Hepatocyte (in vitro differentiated cells): ENCODE measurements around the gene ANK2. TPM values are rescaled to one million over a fixed set of nuclear protein-coding genes. Genes with fewer than 3 reads are reported as not detected.
A peak's percentile ranks its signal among the peaks of the same experiment; 100 is the strongest.

Experiments
- DNase-seq: peaks from one replicate; pipeline ENCODE4 v3.0.0-alpha.2; 2016; ENCODE audit warnings: low spot score
- H2AFZ ChIP-seq: fragments of 200-600 bp; sonication (generic); 2 replicates; pipeline ENCODE4 v1.6.0; 2016; ENCODE audit warnings: antibody characterized with exemption, mild to moderate bottlenecking
- H3K27ac ChIP-seq: fragments of 200-600 bp; sonication (generic); 2 replicates; pipeline ENCODE4 v1.5.1; 2016; ENCODE audit warnings: mild to moderate bottlenecking
- H3K27me3 ChIP-seq: fragments of 200-600 bp; sonication (generic); 2 replicates; pipeline ENCODE4 v1.6.1; 2016
- H3K36me3 ChIP-seq: fragments of 200-600 bp; sonication (generic); replicated peaks from 2 replicates; pipeline ENCODE4 v1.5.1; 2016; ENCODE audit warnings: low read depth; ENCODE audit not compliant: insufficient read depth
- H3K4me1 ChIP-seq: fragments of 200-600 bp; sonication (generic); 2 replicates; pipeline ENCODE4 v1.5.1; 2016; ENCODE audit warnings: mild to moderate bottlenecking, moderate library complexity; ENCODE audit not compliant: insufficient read depth
- H3K4me2 ChIP-seq: fragments of 200-600 bp; sonication (generic); 2 replicates; pipeline ENCODE4 v1.6.0; 2016
- H3K4me3 ChIP-seq: fragments of 200-600 bp; sonication (generic); 2 replicates; pipeline ENCODE4 v1.5.1; 2016; ENCODE audit warnings: mild to moderate bottlenecking
- H3K79me2 ChIP-seq: fragments of 200-600 bp; sonication (generic); 2 replicates; pipeline ENCODE4 v1.6.0; 2017; ENCODE audit warnings: mild to moderate bottlenecking
- H3K9me2 ChIP-seq: fragments of 200-600 bp; sonication (generic); replicated peaks from 2 replicates; pipeline ENCODE4 v1.6.0; 2017; ENCODE audit warnings: mild to moderate bottlenecking; ENCODE audit not compliant: insufficient read depth
- H3K9me3 ChIP-seq: fragments of 200-600 bp; sonication (generic); 2 replicates; pipeline ENCODE4 v1.5.1; 2016; ENCODE audit warnings: low read depth, mild to moderate bottlenecking
- H4K20me1 ChIP-seq: fragments of 200-600 bp; sonication (generic); 2 replicates; pipeline ENCODE4 v1.6.0; 2016; ENCODE audit warnings: mild to moderate bottlenecking; ENCODE audit not compliant: insufficient read depth, poor library complexity, severe bottlenecking
- EZH2 ChIP-seq: fragments of 200-600 bp; sonication (generic); IDR thresholded peaks from 2 replicates; pipeline ENCODE4 v1.6.1; 2016; ENCODE audit warnings: antibody characterized with exemption, mild to moderate bottlenecking, borderline replicate concordance
- EZH2phosphoT487 ChIP-seq: fragments of 200-600 bp; sonication (generic); IDR thresholded peaks from one replicate; pipeline ENCODE4 v1.6.1; 2018; ENCODE audit warnings: antibody characterized with exemption, mild to moderate bottlenecking, low read depth, moderate library complexity; ENCODE audit not compliant: unreplicated experiment, severe bottlenecking
- WGBS: methylation state at CpG from one replicate; pipeline ENCODE4 v1.1.6; 2016; ENCODE audit warnings: low lambda C conversion rate; ENCODE audit errors: missing lambda C conversion rate; 5-methylcytosine and 5-hydroxymethylcytosine counted together
- polyA plus RNA-seq: library from polyadenylated mRNA; unstranded; fragments of >200 nt; fragmentation: Nextera tagmentation; extraction: Ambion mirVana; gene quantifications from 2 replicates; pipeline ENCODE4 v1.2.1, GENCODE V29; 2016
- total RNA-seq: library from RNA; depleted of rRNA; stranded (reverse); fragments of >200 nt; gene quantifications from 2 replicates; pipeline ENCODE4 v1.2.3, GENCODE V29; 2014
- TF ChIP-seq, protein P1 (sequence below): fragments of 200-600 bp; sonication (generic); IDR thresholded peaks from 2 replicates; pipeline ENCODE4 v1.5.1; 2016; ENCODE audit warnings: antibody characterized with exemption, mild to moderate bottlenecking; ENCODE audit not compliant: poor library complexity

Gene ANK2
- total and polyA plus RNA-seq, 2 experiments from 2014 or later = 3.6 to 17.5 TPM

GRCh38 chr4:113292371-113293042 is 243.1 kb downstream of the ANK2 start:
- TF ChIP-seq, protein P1, sequence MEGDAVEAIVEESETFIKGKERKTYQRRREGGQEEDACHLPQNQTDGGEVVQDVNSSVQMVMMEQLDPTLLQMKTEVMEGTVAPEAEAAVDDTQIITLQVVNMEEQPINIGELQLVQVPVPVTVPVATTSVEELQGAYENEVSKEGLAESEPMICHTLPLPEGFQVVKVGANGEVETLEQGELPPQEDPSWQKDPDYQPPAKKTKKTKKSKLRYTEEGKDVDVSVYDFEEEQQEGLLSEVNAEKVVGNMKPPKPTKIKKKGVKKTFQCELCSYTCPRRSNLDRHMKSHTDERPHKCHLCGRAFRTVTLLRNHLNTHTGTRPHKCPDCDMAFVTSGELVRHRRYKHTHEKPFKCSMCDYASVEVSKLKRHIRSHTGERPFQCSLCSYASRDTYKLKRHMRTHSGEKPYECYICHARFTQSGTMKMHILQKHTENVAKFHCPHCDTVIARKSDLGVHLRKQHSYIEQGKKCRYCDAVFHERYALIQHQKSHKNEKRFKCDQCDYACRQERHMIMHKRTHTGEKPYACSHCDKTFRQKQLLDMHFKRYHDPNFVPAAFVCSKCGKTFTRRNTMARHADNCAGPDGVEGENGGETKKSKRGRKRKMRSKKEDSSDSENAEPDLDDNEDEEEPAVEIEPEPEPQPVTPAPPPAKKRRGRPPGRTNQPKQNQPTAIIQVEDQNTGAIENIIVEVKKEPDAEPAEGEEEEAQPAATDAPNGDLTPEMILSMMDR = no peak
- TF ChIP-seq EZH2 (no peak), EZH2phosphoT487 (no peak)
- Histone ChIP-seq H3K36me3 (no peaks in the 10 kb centered on the region), H3K9me2 (no peaks in the 10 kb centered on the region), H2AFZ (no peak overlapping the region), H3K27ac (peak overlapping the region; percentile 4), H3K9me3 (no peaks in the 10 kb centered on the region), H3K4me2 (peak overlapping the region; percentile 36), H4K20me1 (no peaks in the 10 kb centered on the region), H3K79me2 (no peaks in the 10 kb centered on the region), H3K4me3 (no peak overlapping the region), H3K4me1 (peaks cover 8% of the 10 kb centered on the region), H3K27me3 (no peaks in the 10 kb centered on the region)
- WGBS = 45% methylated on average over 21 of the region's 21 CpGs
- peak; percentile 26 for DNase-seq

GRCh38 chr4:113293043-113293560 is 243.6 kb downstream of the ANK2 start:
- no peak for TF ChIP-seq EZH2
- TF ChIP-seq, protein P1 = no peak
- TF ChIP-seq EZH2phosphoT487 = no peak
- H4K20me1 ChIP-seq = no peaks in the 10 kb centered on the region
- H3K9me3 ChIP-seq = no peaks in the 10 kb centered on the region
- no peaks in the 10 kb centered on the region for H3K27me3 ChIP-seq
- H3K27ac ChIP-seq = peak overlapping the region; percentile 25
- WGBS = 68% methylated on average over 9 of the region's 9 CpGs
- no peak overlapping the region for H3K4me3 ChIP-seq
- H3K79me2 ChIP-seq = no peaks in the 10 kb centered on the region
- peak; percentile 39 for DNase-seq
- H2AFZ ChIP-seq = no peak overlapping the region
- peak overlapping the region; percentile 36 for H3K4me2 ChIP-seq
- peaks cover 8% of the 10 kb centered on the region for H3K4me1 ChIP-seq
- no peaks in the 10 kb centered on the region for H3K9me2 ChIP-seq
- no peaks in the 10 kb centered on the region for H3K36me3 ChIP-seq

- H3K9me3 ChIP-seq = no peaks in the 10 kb centered on the region
- peak overlapping the region; percentile 25 for H3K27ac ChIP-seq
- no peaks in the 10 kb centered on the region for H4K20me1 ChIP-seq
- H3K36me3 ChIP-seq = no peaks in the 10 kb centered on the region
- H3K4me2 ChIP-seq = peak overlapping the region; percentile 36
- H2AFZ ChIP-seq = no peak overlapping the region
- WGBS = 89% methylated on average over 4 of the region's 4 CpGs
- no peaks in the 10 kb centered on the region for H3K27me3 ChIP-seq
- H3K4me1 ChIP-seq = peaks cover 8% of the 10 kb centered on the region
- no peak overlapping the region for H3K4me3 ChIP-seq
- DNase-seq = no peak
- no peaks in the 10 kb centered on the region for H3K79me2 ChIP-seq
- no peaks in the 10 kb centered on the region for H3K9me2 ChIP-seq
- TF ChIP-seq, protein P1 = peak; percentile 5
- no peak for TF ChIP-seq EZH2
- TF ChIP-seq EZH2phosphoT487 = no peak
These were observed 244.2 kb downstream of the ANK2 start for GRCh38 chr4:113293674-113294073.
